Spleen (tissue), 11 donors: ENCODE results near the gene KASH5. TPM values are rescaled to one million over a fixed set of nuclear protein-coding genes. Genes with fewer than 3 reads are reported as not detected.

Source experiments
- DNase-seq: peaks from one replicate; pipeline ENCODE4 v3.0.0-alpha.2; 2020
- H3K27ac ChIP-seq, 8 donors: fragments of 200-600 bp; sonication (generic) in 7 of 8; 1 replicate in 4 of 8; 2 replicates in 4 of 8; pipeline versions ENCODE4 v1.5.0 to v1.8.0; 2016 to 2021; ENCODE audit warnings: inconsistent platforms in 4 of 8, mild to moderate bottlenecking in 4 of 8, moderate library complexity in 1 of 8
- H3K27me3 ChIP-seq, 7 donors: fragments of 200-600 bp; sonication (generic) in 6 of 7; replicated peaks in 1 of 7; 1 replicate in 4 of 7; 2 replicates in 3 of 7; pipeline versions ENCODE4 v1.5.0 to v1.8.0; 2016 to 2021; ENCODE audit warnings: inconsistent platforms in 3 of 7, mild to moderate bottlenecking in 1 of 7
- H3K36me3 ChIP-seq, 6 donors: fragments of 200-600 bp; sonication (generic) in 5 of 6; 1 replicate in 4 of 6; 2 replicates in 2 of 6; pipeline versions ENCODE4 v1.5.0 to v1.8.0; 2016 to 2021; ENCODE audit warnings: inconsistent platforms in 2 of 6
- H3K4me1 ChIP-seq, 6 donors: fragments of 200-600 bp; sonication (generic) in 5 of 6; 1 replicate in 3 of 6; 2 replicates in 3 of 6; pipeline versions ENCODE4 v1.5.0 to v1.8.0; 2016 to 2021; ENCODE audit warnings: inconsistent platforms in 3 of 6
- H3K4me3 ChIP-seq, 8 donors: fragments of 200-600 bp; sonication (generic) in 7 of 8; 1 replicate in 4 of 8; 2 replicates in 4 of 8; pipeline versions ENCODE4 v1.5.0 to v1.8.0; 2016 to 2021; ENCODE audit warnings: inconsistent platforms in 4 of 8, mild to moderate bottlenecking in 4 of 8, moderate library complexity in 2 of 8
- H3K9me3 ChIP-seq, 8 donors: fragments of 200-600 bp; sonication (generic) in 7 of 8; 1 replicate in 4 of 8; 2 replicates in 4 of 8; pipeline versions ENCODE4 v1.5.0 to v1.8.0; 2016 to 2021; ENCODE audit warnings: inconsistent platforms in 4 of 8
- CTCF ChIP-seq, 11 experiments: fragments of 200-600 bp in 7 of 11; fragments of 450-650 bp in 4 of 11; sonication (generic) in 4 of 11; IDR thresholded peaks in 8 of 11; conservative IDR thresholded peaks in 3 of 11; 1 replicate in 7 of 11; 2 replicates in 4 of 11; pipeline versions ENCODE4 v1.4.0 to v1.8.0; 2016 to 2021; ENCODE audit warnings: antibody characterized with exemption in 11 of 11, inconsistent platforms in 4 of 11, mild to moderate bottlenecking in 1 of 11
- POLR2A ChIP-seq, 3 donors: fragments of 450-650 bp; IDR thresholded peaks; one replicate each; pipeline ENCODE4 v1.5.1; 2017; ENCODE audit warnings: antibody characterized with exemption in 3 of 3, mild to moderate bottlenecking in 1 of 3
- POLR2AphosphoS5 ChIP-seq, 3 donors: sonication (generic); formaldehyde crosslinking; IDR thresholded peaks; one replicate each; pipeline ENCODE4 v1.5.1; 2017; ENCODE audit warnings: antibody characterized with exemption in 3 of 3
- WGBS, 5 donors: extraction: QIAGEN DNeasy Blood & Tissue Kit in 3 of 5; methylation state at CpG; one replicate each; pipeline versions ENCODE4 v1.1.5 to v1.1.7; 2013 to 2018; 5-methylcytosine and 5-hydroxymethylcytosine counted together
- intact Hi-C: fragments of 100-400 bp; cut with DNase I; formaldehyde crosslinking; loops from one replicate; pipeline ENCODE4 v1.15.0; 2023; ENCODE audit warnings: low total_unique reads
- polyA plus RNA-seq, 3 donors: library from polyadenylated mRNA; stranded (reverse); fragments of 200-250 nt; gene quantifications; one replicate each; pipeline ENCODE4 v1.2.1, GENCODE V29; 2013
- total RNA-seq, 7 donors: library from RNA; depleted of rRNA in 3 of 7; stranded (reverse); fragments of >200 nt in 3 of 7; fragmentation: NEBNext Ultra II Directional in 4 of 7; extraction: Animal tissue kit (Norgen Biotek cat#: 25700) in 4 of 7; gene quantifications; one replicate each; pipeline versions ENCODE4 v1.1.0 to v1.2.1, GENCODE V29; 2016 to 2021
- donor health status: healthy with polysubstance abuse.
- donor health status: DM: no; HTN: no; CAD: no; lungs with moderate emphysema.
- donor health status: DM: no; HTN: no; CAD: no.
- donor health status: Bipolar disorder and iron deficiency.
- donor health status: healthy.
- donor health status: DM: no; HTN: no; CAD: no.
- donor health status: DM: yes; HTN: yes; CAD: no.

Gene KASH5
- total and polyA plus RNA-seq, 10 donors: 0.11 to 0.41 (median 0.26) TPM; not detected in 6

- Histone ChIP-seq H3K36me3 (peaks cover 0 to 44% (median 22%) of the 10 kb centered on the region in 6 donors), H3K4me3 (peak overlapping the region in 2 of 8 donors; percentile 12 to 33), H3K27me3 (peaks cover 0 to 4% (median 0%) of the 10 kb centered on the region in 7 donors), H3K27ac (peak overlapping the region in 4 of 8 donors; percentile 23 to 56 (median 50)), H3K4me1 (peaks cover 0 to 81% (median 38%) of the 10 kb centered on the region in 6 donors), H3K9me3 (no peaks in the 10 kb centered on the region)
- intact Hi-C loops: loop anchor here (10.0 kb wide), 1 partner anchor 183 kb away; no protein-coding TSS in a partner anchor
- TF ChIP-seq POLR2AphosphoS5 (IDR thresholded peaks at IDR 0.05) (peak in 1 of 3 donors; percentile 34), POLR2A (IDR thresholded peaks at IDR 0.05) (no peak), CTCF (IDR thresholded peaks at IDR 0.05 in 8 of 11, conservative IDR thresholded peaks at IDR 0.05 in 3 of 11) (no peak)
- WGBS, 5 donors: 75 to 92% (median 84%) methylated on average over 29 to 32 of the region's 32 CpGs
- no peak for DNase-seq
Observed at GRCh38 chr19:49447485-49448431, 59.7 kb downstream of the KASH5 start.

GRCh38 chr19:49448432-49448786, 60.4 kb downstream of the KASH5 start:
- no peak overlapping the region for H3K4me3 ChIP-seq
- no peaks in the 10 kb centered on the region for H3K27me3 ChIP-seq
- H3K36me3 ChIP-seq: peaks cover 0 to 44% (median 22%) of the 10 kb centered on the region in 6 donors
- TF ChIP-seq POLR2A (IDR thresholded peaks at IDR 0.05): no peak
- TF ChIP-seq POLR2AphosphoS5 (IDR thresholded peaks at IDR 0.05): no peak
- no peak for TF ChIP-seq CTCF (IDR thresholded peaks at IDR 0.05 in 8 of 11, conservative IDR thresholded peaks at IDR 0.05 in 3 of 11)
- intact Hi-C loops: loop anchor here (10.0 kb wide), 1 partner anchor 184 kb away; no protein-coding TSS in a partner anchor
- H3K9me3 ChIP-seq: no peaks in the 10 kb centered on the region
- H3K27ac ChIP-seq: peak overlapping the region in 3 of 8 donors; percentile 23 to 56 (median 45)
- DNase-seq: no peak
- 91 to 96% (median 95%) methylated on average over 6 of the region's 6 CpGs for WGBS, 5 donors
- H3K4me1 ChIP-seq: peaks cover 0 to 75% (median 35%) of the 10 kb centered on the region in 6 donors

- Histone ChIP-seq H3K4me1 (peaks cover 11 to 78% (median 43%) of the 10 kb centered on the region in 6 donors), H3K36me3 (peaks cover 0 to 45% (median 22%) of the 10 kb centered on the region in 6 donors), H3K27me3 (no peaks in the 10 kb centered on the region), H3K4me3 (peak overlapping the region in 5 of 8 donors; percentile 65 to 85 (median 74)), H3K27ac (peak overlapping the region in 1 of 8 donors; percentile 26), H3K9me3 (no peaks in the 10 kb centered on the region)
- no peak for DNase-seq
- TF ChIP-seq CTCF (IDR thresholded peaks at IDR 0.05 in 8 of 11, conservative IDR thresholded peaks at IDR 0.05 in 3 of 11) (no peak), POLR2A (IDR thresholded peaks at IDR 0.05) (no peak), POLR2AphosphoS5 (IDR thresholded peaks at IDR 0.05) (no peak)
- WGBS, 5 donors: 75 to 88% (median 83%) methylated on average over 7 of the region's 7 CpGs
- intact Hi-C loops: no loop called here
Observed at GRCh38 chr19:49450405-49450804, 62.4 kb downstream of the KASH5 start.
